Measurements from ENCODE around the gene MCCC2.

The MCCC2 gene

DNA sequence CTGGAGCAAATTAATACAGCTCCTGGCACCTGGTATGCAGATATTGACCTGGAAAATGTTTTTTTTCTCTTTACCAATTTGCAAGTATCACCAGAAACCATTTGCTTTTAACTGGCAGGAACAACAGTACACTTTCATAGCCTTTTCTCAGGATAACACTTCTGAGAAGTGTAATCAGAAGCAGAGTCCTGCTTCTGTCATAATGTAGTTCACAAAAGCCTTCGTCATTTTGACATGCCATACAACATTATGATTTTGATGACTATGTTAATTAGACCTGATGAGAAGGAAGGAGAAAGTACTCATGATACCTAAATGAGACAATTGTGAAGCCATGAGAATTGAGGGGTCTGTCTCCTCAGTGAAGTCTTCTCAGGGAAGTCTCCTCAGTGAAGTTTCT is 90.8 kb downstream of the MCCC2 start:
- TF ChIP-seq CREB1 (IDR thresholded peaks at IDR 0.05; ENCODE audit: low read depth) = no peak
- TF ChIP-seq, protein P1, sequence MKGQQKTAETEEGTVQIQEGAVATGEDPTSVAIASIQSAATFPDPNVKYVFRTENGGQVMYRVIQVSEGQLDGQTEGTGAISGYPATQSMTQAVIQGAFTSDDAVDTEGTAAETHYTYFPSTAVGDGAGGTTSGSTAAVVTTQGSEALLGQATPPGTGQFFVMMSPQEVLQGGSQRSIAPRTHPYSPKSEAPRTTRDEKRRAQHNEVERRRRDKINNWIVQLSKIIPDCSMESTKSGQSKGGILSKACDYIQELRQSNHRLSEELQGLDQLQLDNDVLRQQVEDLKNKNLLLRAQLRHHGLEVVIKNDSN (IDR thresholded peaks at IDR 0.05) = no peak
- no peak for TF ChIP-seq TEAD4 (IDR thresholded peaks at IDR 0.05)
- no peak for TF ChIP-seq CEBPB (IDR thresholded peaks at IDR 0.05)
- TF ChIP-seq, protein P2, sequence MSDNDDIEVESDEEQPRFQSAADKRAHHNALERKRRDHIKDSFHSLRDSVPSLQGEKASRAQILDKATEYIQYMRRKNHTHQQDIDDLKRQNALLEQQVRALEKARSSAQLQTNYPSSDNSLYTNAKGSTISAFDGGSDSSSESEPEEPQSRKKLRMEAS (IDR thresholded peaks at IDR 0.05) = no peak
- no peak for TF ChIP-seq RAD21 (IDR thresholded peaks at IDR 0.05; ENCODE audit: low read depth)
- no peak for TF ChIP-seq TCF12 (IDR thresholded peaks at IDR 0.05; ENCODE audit: low read depth)
- TF ChIP-seq FOXM1 (IDR thresholded peaks at IDR 0.05; ENCODE audit: borderline replicate concordance, low read depth) = no peak
- no peak for TF ChIP-seq ZBTB7A (IDR thresholded peaks at IDR 0.05; ENCODE audit: low read depth)
- no peak for TF ChIP-seq EGR1 (IDR thresholded peaks at IDR 0.05)
- TF ChIP-seq YY1 (IDR thresholded peaks at IDR 0.05; ENCODE audit: low read depth) = no peak

DNA sequence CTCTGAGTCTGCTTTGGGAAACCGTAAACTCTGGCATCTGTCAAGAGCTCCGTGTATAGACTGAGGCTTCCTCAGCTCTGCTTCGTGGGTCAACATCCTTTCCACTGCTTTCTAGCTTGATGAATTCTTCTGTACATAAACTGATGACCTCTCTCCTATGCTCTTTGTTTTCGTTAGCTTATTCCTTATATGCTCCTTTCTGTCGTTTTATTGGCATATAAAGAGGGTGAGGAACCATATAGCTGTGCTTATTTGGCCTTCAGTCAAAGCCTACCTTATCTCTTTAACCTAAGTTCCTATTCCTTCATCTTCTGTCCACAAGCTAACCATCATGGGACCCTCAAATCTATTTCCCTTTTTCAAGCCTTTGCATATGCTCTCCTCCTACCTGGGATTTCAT is 92.6 kb downstream of the MCCC2 start:
- TF ChIP-seq YY1 (IDR thresholded peaks at IDR 0.05; ENCODE audit: low read depth) (no peak), RAD21 (IDR thresholded peaks at IDR 0.05; ENCODE audit: low read depth) (no peak), FOXM1 (IDR thresholded peaks at IDR 0.05; ENCODE audit: borderline replicate concordance, low read depth) (no peak), ZBTB7A (IDR thresholded peaks at IDR 0.05; ENCODE audit: low read depth) (no peak), EP300 (IDR thresholded peaks at IDR 0.05; ENCODE audit: borderline replicate concordance) (no peak), NFIC (IDR thresholded peaks at IDR 0.05) (no peak), TEAD4 (IDR thresholded peaks at IDR 0.05) (no peak), TAF1 (IDR thresholded peaks at IDR 0.05; ENCODE audit: low read depth) (no peak), EGR1 (IDR thresholded peaks at IDR 0.05) (no peak)
- TF ChIP-seq, protein P2 (IDR thresholded peaks at IDR 0.05) = no peak
- TF ChIP-seq, protein P1 (IDR thresholded peaks at IDR 0.05) = no peak
- TF ChIP-seq, protein P3, sequence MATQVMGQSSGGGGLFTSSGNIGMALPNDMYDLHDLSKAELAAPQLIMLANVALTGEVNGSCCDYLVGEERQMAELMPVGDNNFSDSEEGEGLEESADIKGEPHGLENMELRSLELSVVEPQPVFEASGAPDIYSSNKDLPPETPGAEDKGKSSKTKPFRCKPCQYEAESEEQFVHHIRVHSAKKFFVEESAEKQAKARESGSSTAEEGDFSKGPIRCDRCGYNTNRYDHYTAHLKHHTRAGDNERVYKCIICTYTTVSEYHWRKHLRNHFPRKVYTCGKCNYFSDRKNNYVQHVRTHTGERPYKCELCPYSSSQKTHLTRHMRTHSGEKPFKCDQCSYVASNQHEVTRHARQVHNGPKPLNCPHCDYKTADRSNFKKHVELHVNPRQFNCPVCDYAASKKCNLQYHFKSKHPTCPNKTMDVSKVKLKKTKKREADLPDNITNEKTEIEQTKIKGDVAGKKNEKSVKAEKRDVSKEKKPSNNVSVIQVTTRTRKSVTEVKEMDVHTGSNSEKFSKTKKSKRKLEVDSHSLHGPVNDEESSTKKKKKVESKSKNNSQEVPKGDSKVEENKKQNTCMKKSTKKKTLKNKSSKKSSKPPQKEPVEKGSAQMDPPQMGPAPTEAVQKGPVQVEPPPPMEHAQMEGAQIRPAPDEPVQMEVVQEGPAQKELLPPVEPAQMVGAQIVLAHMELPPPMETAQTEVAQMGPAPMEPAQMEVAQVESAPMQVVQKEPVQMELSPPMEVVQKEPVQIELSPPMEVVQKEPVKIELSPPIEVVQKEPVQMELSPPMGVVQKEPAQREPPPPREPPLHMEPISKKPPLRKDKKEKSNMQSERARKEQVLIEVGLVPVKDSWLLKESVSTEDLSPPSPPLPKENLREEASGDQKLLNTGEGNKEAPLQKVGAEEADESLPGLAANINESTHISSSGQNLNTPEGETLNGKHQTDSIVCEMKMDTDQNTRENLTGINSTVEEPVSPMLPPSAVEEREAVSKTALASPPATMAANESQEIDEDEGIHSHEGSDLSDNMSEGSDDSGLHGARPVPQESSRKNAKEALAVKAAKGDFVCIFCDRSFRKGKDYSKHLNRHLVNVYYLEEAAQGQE (IDR thresholded peaks at IDR 0.05; ENCODE audit: low read depth) = no peak

DNA sequence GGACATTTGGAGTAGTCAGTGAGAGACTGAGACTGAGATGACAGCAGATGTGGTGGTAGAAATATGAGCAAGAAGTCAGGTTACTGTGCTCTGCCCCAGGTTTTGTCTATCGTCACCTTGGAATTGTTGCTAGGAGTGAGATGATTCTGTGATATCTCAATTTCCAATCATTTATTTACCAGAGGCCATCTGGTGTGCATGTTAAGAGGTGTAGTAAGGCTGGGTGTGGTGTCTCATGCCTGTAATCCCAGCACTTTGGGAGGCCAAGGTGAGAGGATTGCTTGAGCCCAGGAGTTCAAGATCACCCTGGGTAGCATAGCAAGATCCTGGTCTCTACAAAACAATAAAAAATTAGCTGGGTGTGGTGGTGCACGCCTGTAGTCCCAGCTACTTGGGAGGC is 93.4 kb downstream of the MCCC2 start:
- TF ChIP-seq RAD21 (IDR thresholded peaks at IDR 0.05; ENCODE audit: low read depth) = no peak

DNA sequence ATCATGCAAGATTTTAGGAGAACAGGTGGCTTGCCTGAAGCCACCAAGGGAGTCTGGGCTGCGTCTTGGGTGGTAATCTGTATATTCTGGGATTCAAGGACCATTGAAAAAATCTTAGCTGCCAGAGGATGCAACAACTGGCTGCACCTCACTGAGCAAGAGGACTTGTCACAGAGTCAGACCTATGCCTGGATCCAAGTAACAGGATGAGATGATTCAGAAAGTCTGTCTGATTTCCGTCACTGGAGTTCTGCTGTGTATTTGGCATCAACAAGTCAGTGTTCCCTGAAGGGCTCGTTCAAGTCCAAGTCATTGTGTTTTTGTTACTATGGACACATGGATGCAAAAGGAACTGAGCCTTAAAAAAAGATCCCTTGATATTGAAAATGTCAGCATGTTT is 94.2 kb downstream of the MCCC2 start:
- TF ChIP-seq TAF1 (IDR thresholded peaks at IDR 0.05; ENCODE audit: low read depth) (no peak), ZBTB7A (IDR thresholded peaks at IDR 0.05; ENCODE audit: low read depth) (no peak), TCF12 (IDR thresholded peaks at IDR 0.05; ENCODE audit: low read depth) (no peak), YY1 (IDR thresholded peaks at IDR 0.05; ENCODE audit: low read depth) (no peak), EGR1 (IDR thresholded peaks at IDR 0.05) (no peak), CEBPB (IDR thresholded peaks at IDR 0.05) (no peak), TEAD4 (IDR thresholded peaks at IDR 0.05) (no peak), FOXM1 (IDR thresholded peaks at IDR 0.05; ENCODE audit: borderline replicate concordance, low read depth) (no peak), RAD21 (IDR thresholded peaks at IDR 0.05; ENCODE audit: low read depth) (no peak), CREB1 (IDR thresholded peaks at IDR 0.05; ENCODE audit: low read depth) (no peak), EP300 (IDR thresholded peaks at IDR 0.05; ENCODE audit: borderline replicate concordance) (no peak), NFIC (IDR thresholded peaks at IDR 0.05) (no peak)
- TF ChIP-seq, protein P2 (IDR thresholded peaks at IDR 0.05) = no peak
- TF ChIP-seq, protein P3 (IDR thresholded peaks at IDR 0.05; ENCODE audit: low read depth) = no peak
- TF ChIP-seq, protein P1 (IDR thresholded peaks at IDR 0.05) = no peak

DNA sequence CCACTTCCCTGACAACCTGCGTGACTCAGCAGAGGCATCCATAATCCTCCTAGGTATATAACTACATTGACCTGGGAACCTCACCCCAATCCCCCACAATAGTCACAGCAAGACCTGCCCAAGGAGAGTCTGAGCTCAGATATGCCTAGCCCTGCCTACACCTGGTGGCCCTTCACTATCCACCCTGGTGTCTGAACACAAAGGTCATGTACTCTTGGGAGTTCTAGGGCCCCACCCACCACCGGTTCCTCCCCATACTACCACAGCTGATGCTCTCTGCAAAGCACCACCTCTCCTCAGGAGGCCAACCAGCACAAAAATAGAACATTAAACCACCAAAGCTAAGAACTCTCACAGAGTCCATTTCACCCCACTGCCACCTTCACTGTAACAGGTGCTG is 97.2 kb downstream of the MCCC2 start:
- TF ChIP-seq ZBTB7A (IDR thresholded peaks at IDR 0.05; ENCODE audit: low read depth) = no peak
- TF ChIP-seq FOXM1 (IDR thresholded peaks at IDR 0.05; ENCODE audit: borderline replicate concordance, low read depth) = no peak
- TF ChIP-seq TAF1 (IDR thresholded peaks at IDR 0.05; ENCODE audit: low read depth) = no peak
- TF ChIP-seq TCF12 (IDR thresholded peaks at IDR 0.05; ENCODE audit: low read depth) = no peak
- no peak for TF ChIP-seq EGR1 (IDR thresholded peaks at IDR 0.05)
- no peak for TF ChIP-seq YY1 (IDR thresholded peaks at IDR 0.05; ENCODE audit: low read depth)
- TF ChIP-seq CEBPB (IDR thresholded peaks at IDR 0.05) = no peak
- TF ChIP-seq EP300 (IDR thresholded peaks at IDR 0.05; ENCODE audit: borderline replicate concordance) = no peak
- TF ChIP-seq, protein P3 (IDR thresholded peaks at IDR 0.05; ENCODE audit: low read depth) = no peak
- no peak for TF ChIP-seq CREB1 (IDR thresholded peaks at IDR 0.05; ENCODE audit: low read depth)
- TF ChIP-seq, protein P1 (IDR thresholded peaks at IDR 0.05) = no peak
- TF ChIP-seq NFIC (IDR thresholded peaks at IDR 0.05) = no peak
